ENCODE measurements around the gene SCNN1B.
"Not testable (repeated sequence)": the region's sequence is repeated elsewhere in the genome, so short reads cannot be mapped to it uniquely, and the experiment has no call there.

SCNN1B gene

GRCh38 chr16:23302045-23302956, at the start of gene SCNN1B:
Gene SCNN1B (plus strand): TSS chr16:23302302. CDS start chr16:23348600, 46,298 bp downstream.
- peak in 1 of 3 experiments; percentile 1 for DNase-seq (ENCODE audit: low read depth in 2 of 3, low spot score in 2 of 3)

GRCh38 chr16:23252310-23252709, 49.8 kb upstream of the SCNN1B start:
- no peak for DNase-seq (ENCODE audit: low read depth in 2 of 3, low spot score in 2 of 3)

GRCh38 chr16:23253650-23254049, 48.5 kb upstream of the SCNN1B start:
- not testable (repeated sequence) for DNase-seq (ENCODE audit: low read depth in 2 of 3, low spot score in 2 of 3)

- no peak for DNase-seq (ENCODE audit: low read depth in 2 of 3, low spot score in 2 of 3)
Measured at GRCh38 chr16:23254338-23254737, 47.8 kb upstream of the SCNN1B start.

- no peak for DNase-seq (ENCODE audit: low read depth in 2 of 3, low spot score in 2 of 3)
Measured at GRCh38 chr16:23255000-23255399, 47.1 kb upstream of the SCNN1B start.

GRCh38 chr16:23256440-23256839, 45.7 kb upstream of the SCNN1B start:
- no peak for DNase-seq (ENCODE audit: low read depth in 2 of 3, low spot score in 2 of 3)

GRCh38 chr16:23257682-23258081, 44.4 kb upstream of the SCNN1B start:
- DNase-seq (ENCODE audit: low read depth in 2 of 3, low spot score in 2 of 3) = no peak

- DNase-seq (ENCODE audit: low read depth in 2 of 3, low spot score in 2 of 3) = no peak
Measured at GRCh38 chr16:23258919-23259237, 43.2 kb upstream of the SCNN1B start.

- no peak for DNase-seq (ENCODE audit: low read depth in 2 of 3, low spot score in 2 of 3)
Measured at GRCh38 chr16:23267647-23268046, 34.5 kb upstream of the SCNN1B start.

GRCh38 chr16:23268561-23268960, 33.5 kb upstream of the SCNN1B start:
- no peak for DNase-seq (ENCODE audit: low read depth in 2 of 3, low spot score in 2 of 3)

- no peak for DNase-seq (ENCODE audit: low read depth in 2 of 3, low spot score in 2 of 3)
Measured at GRCh38 chr16:23269248-23269953, 32.7 kb upstream of the SCNN1B start.

- no peak for DNase-seq (ENCODE audit: low read depth in 2 of 3, low spot score in 2 of 3)
Measured at GRCh38 chr16:23270654-23271053, 31.4 kb upstream of the SCNN1B start.

- DNase-seq (ENCODE audit: low read depth in 2 of 3, low spot score in 2 of 3) = no peak
Measured at GRCh38 chr16:23274968-23275367, 27.1 kb upstream of the SCNN1B start.

- no peak for DNase-seq (ENCODE audit: low read depth in 2 of 3, low spot score in 2 of 3)
Measured at GRCh38 chr16:23276821-23277220, 25.3 kb upstream of the SCNN1B start.

- DNase-seq (ENCODE audit: low read depth in 2 of 3, low spot score in 2 of 3) = no peak
Measured at GRCh38 chr16:23278031-23278430, 24.1 kb upstream of the SCNN1B start.

GRCh38 chr16:23279721-23280153, 22.4 kb upstream of the SCNN1B start:
- no peak for DNase-seq (ENCODE audit: low read depth in 2 of 3, low spot score in 2 of 3)

GRCh38 chr16:23280483-23280967, 21.6 kb upstream of the SCNN1B start:
- DNase-seq (ENCODE audit: low read depth in 2 of 3, low spot score in 2 of 3) = no peak

GRCh38 chr16:23282568-23282967, 19.5 kb upstream of the SCNN1B start:
- DNase-seq (ENCODE audit: low read depth in 2 of 3, low spot score in 2 of 3) = no peak

GRCh38 chr16:23283571-23283970, 18.5 kb upstream of the SCNN1B start:
- no peak for DNase-seq (ENCODE audit: low read depth in 2 of 3, low spot score in 2 of 3)

GRCh38 chr16:23284584-23284983, 17.5 kb upstream of the SCNN1B start:
- no peak for DNase-seq (ENCODE audit: low read depth in 2 of 3, low spot score in 2 of 3)

GRCh38 chr16:23286131-23286532, 16.0 kb upstream of the SCNN1B start:
- no peak for DNase-seq (ENCODE audit: low read depth in 2 of 3, low spot score in 2 of 3)

- DNase-seq (ENCODE audit: low read depth in 2 of 3, low spot score in 2 of 3) = no peak
Measured at GRCh38 chr16:23288209-23288608, 13.9 kb upstream of the SCNN1B start.
